ENCODE data around the gene COPS4.

Gene COPS4

DNA sequence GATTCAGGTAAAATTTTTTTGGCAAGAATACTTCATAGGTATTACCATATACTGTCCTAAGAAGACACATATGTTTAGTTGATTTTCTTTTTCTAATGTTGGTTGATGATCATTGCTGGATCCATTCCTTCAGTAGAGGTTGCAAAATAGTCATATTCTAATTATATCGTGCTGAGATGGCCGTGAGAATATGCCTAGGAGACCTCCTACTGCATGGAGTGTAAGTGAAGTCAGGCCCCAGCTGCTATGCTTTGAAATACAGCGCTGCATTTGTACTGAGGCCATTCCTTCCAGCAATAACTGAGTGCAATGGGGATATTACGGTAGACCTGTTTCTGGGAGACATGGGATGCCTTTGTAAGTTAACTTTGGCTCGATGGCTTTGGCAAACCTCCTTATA lies 86.3 kb downstream of the COPS4 start:
- DNase-seq (ENCODE audit: low read depth in 2 of 2): no peak

DNA sequence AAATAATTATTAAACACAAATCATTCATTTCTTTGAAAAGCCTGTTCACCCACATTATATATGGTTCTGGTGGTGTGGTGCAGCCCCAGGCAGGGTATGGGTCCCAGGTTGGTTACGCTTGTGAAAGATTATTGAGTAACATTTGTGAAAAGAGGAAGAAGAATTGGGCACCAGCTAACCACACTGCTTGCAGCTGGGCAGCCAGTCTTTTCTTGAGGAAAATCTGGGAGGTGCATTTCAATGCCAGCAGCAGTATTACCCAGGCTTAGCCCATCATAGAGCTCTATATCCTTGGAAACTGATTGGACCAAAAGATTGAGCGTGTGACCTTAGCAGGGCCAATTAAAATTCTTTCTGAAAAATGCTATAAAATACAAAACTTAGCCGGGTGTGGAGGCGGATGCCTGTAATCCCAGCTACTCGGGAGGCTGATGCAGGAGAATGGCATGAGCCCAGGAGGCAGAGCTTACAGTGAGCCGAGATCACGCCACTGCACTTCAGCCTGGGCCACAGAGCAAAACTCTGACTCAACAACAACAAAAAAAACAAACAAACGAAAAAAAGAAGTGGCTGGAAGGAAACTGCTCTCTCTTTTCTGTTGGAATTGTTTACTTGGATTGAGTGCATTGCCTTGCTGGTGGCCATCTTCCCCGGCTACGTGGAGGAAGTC lies 89.3 kb downstream of the COPS4 start:
- no peak for DNase-seq (ENCODE audit: low read depth in 2 of 2)

All from stimulated activated CD4-positive, alpha-beta T cell treated with anti-CD3 and anti-CD28 coated beads, Interleukin-1b, Interleukin-23, amount 100 ng/mL, for 1 hour (primary cell).